HG03175 (cell line): Measurements from ENCODE around the gene EFTUD2.

Source experiments
- ATAC-seq: cut with Tn5 transposase; IDR thresholded peaks from one replicate; pipeline ENCODE4 v1.9.1; 2021; ENCODE audit warnings: mild to moderate bottlenecking, moderate library complexity; ENCODE audit not compliant: unreplicated experiment

EFTUD2 gene

DNA sequence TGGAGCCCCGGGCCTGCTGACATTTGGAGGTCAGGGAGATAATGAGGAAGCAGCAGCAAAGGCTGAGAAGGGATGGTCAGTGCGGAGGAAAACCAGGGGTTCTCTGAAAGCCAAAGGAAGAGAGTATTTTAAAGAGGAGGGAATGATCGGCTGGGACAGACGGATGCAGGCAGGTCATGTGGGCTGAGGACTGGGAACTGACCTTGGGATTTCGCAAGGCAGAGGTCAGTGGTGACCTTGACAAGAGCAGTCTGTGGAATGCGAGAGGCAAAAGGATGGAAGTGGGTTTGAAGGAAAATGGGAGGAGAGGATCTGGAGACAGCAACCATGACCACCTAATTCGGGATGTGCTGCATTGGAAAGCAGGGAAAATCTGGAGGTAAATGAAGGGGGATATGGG, 10.2 kb downstream of the EFTUD2 start:
- ATAC-seq, result no peak

DNA sequence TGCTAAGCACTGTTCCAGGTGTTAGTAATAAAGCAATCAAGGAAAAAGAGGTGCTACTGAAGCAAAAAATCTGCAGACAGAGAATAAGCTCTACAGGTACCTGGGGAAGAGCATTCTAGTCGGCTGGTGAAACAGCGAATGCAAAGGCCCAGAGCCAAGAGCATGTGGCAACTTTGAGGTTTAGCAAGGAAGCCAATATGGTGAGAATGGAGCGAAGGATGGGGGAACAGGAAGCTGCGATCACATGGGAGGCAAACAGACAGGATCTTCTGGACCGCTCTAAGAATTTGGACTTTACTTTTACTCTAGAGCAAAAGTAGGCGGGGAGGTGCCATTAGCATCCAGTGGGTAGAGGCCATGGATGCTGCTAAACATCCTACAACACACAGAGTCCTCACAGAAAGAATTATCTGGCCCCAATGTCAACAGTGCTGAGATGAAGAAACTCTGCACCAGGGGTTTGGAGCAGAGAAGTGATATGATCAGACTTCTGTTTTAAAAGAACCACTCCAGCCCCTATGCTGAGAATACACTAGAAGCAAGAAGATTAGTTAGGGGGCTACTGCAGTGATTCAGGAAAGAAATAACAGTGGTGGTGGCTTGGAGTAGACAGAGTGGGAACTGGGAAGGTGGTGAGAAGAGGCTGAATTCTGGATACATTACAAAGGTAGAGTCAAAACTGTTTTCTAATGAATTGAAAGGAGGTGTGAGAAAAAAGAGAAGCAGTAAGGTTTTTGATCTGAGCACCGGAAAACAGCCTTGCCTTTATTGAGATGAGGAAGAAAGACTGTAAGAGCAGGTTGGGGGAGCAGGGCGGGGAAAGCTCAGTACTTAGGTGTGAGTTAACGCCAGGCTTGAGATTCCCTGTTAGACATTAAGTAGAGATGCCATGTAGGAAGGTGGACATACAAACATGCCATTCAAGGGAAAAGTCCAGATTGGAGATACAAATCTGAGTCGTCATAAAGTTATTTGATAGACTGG, 11.0 kb downstream of the EFTUD2 start:
- no peak for ATAC-seq

DNA sequence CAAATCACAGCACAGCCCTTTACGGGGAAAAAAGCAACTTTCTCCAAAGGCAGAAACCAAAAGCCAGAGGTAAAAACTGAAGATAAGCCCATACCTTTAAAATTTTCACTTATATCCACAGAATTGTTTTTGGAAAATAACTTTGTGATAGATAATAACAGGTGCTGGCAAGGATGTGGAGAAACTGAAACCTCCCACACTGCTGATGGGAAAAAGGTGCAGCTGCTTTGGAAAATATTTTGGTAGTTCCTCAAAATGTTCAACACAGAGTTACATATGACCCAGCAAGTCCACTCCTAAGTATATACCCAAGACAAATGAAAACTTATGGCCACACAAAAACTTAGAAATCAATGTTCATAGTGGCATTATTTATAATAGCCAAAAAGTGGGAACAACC, 12.2 kb downstream of the EFTUD2 start:
- ATAC-seq, result no peak

DNA sequence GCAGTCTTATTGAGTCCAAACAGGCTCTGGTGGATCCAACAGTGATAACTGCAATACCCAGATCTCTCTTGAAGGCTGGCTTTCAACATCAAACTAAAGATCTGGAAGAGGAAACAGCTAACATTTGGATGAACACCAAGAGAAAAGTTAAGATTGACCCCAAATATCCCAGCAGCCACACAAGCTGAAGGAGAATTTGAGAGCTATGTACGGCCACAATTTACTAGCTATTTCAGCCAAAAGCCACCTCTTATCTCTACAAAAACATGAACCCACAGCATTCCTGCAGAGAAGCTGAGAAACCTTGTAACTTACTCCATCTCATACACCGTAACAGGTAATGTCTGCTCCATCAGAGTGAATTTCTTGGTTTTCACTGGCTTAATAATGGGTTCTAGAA, 14.3 kb downstream of the EFTUD2 start:
- no peak for ATAC-seq

DNA sequence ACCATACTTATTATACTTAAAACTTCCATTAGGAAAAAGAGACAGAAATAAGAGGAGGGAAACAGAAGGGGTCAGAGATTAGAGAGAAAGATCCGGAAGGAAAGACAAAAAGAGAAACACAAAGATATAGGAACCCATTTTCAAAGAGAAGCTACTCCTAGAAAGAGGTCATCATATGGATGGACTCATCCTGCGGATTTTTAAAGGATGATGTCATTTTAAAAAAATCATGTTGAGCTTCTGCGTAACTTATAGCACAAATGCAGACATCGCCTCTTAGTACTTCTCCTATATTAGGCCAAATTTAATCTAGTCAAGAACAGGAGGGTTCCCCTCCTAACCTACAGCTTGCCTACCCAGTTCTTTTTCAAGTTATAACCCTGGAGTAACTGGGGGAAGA, 18.1 kb downstream of the EFTUD2 start:
- no peak for ATAC-seq

DNA sequence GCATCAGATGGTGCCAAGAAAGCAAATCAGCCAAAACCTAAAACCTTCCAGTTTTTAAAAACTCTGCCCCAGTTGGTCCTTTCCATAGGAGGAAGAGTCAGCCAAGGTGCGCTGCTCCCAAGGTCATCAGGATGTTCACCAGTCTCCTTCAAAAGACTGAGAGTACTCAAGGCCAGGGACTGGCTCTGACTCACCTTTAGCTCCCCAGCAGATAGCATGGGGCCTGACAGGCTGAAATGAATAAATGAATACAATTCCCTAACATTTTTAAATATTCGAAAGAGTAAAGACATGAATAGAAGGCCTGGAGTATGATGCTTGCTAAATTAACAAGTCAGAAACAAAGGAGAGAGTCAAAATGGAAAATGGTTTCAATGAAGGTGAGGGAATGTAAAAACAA, 19.2 kb downstream of the EFTUD2 start:
- ATAC-seq, result no peak

DNA sequence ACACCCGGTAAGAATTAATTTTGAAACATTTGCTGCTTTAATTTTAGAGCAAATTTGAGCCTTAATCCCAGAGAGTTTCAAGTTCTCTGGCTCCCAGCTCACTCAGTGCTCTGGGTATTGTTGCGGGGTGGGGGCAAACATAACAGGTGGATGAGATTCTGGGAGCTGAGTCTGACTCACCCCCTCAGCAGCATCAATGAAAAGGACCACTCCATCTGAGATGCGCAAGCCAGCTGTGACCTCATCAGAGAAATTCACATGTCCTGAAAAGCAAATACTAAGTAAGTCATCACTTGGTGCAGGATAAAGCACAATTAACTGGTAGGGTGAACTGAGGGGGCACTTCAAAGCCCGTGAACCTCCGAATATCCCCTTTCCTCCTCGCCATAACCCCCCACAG, 19.9 kb downstream of the EFTUD2 start:
- no peak for ATAC-seq

DNA sequence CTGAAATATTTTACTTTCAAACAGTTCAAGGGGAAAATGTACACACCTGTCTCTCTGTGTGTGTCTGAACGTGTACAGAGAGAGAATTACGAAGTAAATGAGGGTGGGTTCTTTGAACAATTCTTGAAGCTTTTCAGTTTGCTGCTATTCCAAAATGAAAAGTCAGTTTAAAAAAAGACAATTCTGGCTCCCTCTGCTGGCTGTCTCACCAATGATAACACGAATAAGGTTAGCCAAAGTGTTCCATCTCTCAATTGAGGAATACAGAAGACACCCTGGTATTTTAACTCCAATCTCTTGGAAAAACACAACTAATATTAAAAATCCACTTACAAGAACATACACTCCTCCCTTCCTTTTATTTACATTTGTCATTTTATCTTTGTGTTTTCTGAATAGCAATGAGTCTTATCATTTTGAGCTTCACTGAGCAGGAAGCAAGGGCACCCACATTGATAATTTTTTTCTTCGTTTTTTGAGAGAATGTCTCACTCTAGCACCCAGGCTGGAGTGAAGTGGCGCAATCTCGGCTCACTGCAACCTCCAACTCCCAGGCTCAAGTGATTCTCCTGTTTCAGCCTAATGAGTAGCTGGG, 20.5 kb downstream of the EFTUD2 start:
- no peak for ATAC-seq

DNA sequence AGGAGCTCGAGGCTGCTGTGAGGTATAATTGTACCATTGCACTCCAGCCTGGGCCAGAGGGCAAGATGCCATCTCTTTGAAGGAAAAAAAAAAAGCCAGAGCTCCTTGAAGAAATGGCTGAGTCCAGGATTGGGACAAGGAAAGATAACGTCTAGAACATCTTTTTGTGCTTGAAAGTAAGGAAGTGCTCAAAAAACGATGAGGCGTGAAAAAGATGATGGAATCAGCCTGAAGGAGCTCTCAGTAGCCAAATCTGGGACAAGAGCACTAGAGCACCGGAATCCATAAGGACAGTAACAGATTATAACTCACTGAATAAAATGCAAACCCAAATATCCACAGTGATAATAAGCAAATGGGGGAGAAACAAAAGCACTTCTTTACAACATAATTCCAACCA, 22.1 kb downstream of the EFTUD2 start:
- no peak for ATAC-seq

DNA sequence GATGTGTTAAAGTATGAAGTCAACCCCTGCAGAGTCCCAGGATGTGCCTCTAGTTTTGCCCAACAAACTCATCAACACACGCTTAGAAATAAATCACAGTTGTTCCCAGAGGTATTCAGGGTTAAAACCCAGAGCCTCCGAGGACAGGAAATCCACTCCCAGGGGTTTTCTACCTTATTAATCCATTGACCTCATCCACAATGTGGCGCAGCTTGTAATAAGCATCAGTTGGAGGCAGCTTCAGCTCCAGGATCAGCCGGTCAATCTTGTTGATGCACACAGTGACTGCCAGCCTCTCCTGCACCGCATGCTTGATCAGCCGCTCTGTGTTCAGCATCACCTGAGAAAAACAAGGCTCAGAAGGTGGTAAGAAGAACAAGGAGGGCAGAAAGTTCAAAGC, 23.5 kb downstream of the EFTUD2 start:
- ATAC-seq, result no peak

DNA sequence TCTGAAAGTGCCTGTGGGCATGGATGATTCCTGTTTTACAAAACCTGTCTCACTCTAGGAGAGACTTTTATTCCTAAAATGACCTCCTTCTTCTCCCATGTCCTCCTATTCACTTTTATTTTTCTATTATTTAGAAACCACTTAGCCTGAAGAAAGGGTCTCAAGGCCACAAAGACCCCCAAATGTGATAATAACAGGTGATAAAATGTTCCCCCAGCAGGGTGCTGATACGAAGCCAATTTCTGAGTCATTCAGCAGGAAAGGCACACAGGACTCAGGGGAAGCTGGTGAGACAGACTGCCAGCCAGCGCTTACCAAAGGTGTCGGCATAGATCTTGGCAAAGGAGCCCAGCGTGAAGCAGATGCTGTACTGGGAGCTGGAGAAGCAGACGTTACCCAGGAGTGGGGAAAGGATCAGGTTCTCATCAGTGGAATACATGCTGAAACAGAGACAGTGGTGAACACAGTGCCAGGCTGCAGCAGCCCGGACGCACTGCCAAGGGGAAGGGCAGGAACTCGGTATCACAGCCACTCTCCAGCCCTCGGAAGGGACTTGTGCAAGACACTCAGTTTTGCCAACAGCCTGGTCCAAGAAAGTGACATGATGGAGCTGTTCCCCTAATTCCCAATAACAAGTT, 27.0 kb downstream of the EFTUD2 start:
- ATAC-seq, result no peak

DNA sequence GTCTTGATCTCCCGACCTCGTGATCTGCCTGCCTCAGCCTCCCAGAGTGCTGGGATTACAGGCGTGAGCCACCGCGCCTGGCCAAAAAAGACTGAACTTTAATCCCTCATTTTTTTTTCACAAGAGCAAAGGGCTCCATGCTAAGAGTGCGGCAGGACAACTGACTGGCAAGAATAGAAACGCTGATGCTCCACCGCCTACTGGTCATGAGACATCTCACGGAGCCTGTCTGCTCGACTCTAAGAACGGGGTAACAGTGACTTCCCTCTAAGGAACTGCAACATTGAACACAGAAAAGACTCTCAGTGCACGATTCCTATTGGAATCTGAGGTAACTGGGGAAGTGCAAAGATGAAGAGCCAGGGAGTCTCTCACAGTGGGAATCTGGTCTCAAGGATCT, 27.7 kb downstream of the EFTUD2 start:
- no peak for ATAC-seq

DNA sequence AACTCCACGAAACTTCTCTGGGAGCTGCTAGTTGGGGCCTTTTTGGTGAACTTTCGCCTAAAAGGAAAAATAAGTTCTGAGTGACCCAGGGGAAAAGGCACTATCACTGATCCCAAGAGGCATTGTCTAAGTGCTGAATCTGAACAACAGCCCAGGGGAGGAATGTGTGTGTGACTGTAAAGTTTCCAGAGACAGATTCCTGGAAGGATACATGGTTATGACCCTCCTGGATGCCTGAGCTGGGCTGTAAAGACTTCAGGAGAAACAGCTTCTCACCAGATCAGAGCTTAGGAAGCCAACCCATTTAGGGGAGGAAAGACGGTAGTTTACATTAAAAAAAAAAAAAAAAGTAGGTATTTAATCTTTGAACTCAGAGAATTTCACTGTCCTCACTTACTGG, 31.4 kb downstream of the EFTUD2 start:
- ATAC-seq, result no peak

DNA sequence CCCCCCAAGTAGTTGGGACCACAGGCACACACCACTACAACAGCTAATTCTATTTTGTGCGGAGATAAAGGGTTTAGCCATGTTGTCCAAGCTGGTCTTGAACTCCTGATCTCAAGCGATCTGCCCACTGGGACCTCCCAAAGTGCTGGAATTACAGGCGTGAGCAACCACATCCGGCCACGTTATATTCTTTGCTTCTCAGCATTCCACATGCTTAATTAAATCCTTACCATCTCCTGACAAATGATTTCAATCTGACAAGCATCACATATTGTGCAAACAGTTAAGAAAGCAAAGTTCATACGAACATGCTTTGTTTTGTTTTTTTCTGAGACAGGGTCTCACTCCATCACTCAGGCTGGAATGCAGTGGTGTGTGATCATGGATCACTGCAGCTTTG, 33.3 kb downstream of the EFTUD2 start:
- ATAC-seq, result no peak

DNA sequence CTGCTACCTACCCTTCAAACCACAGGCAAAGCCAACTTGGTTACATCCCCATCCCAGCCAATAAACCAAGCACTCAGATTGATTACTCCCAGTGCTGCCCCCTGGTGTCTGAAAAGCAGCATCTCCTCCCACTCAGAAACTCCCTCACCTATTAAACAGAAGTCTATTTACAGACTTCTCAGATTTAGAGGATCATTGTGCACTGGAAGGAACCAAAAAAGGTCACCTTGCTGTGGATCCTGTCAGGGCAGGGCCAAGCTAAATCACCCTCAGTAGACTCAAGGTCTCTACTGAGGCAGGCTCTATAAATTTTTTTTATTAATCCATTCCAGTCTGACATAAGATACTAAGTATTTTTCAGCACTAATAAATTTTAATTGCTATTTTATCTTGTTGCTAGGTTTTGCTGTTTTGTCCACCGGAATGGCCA, 34.0 kb downstream of the EFTUD2 start:
- no peak for ATAC-seq

DNA sequence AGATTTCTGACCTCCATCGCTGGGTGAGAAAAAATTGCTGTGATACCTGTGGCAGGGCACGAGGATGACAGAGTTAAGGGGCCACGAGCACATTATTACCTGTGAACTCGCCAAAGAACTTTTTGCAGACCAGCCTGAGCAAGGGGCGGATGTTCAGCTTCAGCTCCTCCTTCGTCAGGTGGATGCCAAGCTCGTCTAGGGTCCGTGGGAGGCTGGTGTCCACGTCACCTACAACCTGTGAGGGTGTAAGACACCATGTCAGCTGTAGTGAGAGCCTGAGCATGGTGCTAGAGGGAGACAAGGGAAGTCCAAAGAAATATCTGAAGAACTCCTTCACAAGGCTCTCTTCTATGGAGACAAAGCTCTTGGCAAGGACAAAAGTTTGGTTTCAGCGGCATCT, 34.4 kb downstream of the EFTUD2 start:
- ATAC-seq, result no peak

DNA sequence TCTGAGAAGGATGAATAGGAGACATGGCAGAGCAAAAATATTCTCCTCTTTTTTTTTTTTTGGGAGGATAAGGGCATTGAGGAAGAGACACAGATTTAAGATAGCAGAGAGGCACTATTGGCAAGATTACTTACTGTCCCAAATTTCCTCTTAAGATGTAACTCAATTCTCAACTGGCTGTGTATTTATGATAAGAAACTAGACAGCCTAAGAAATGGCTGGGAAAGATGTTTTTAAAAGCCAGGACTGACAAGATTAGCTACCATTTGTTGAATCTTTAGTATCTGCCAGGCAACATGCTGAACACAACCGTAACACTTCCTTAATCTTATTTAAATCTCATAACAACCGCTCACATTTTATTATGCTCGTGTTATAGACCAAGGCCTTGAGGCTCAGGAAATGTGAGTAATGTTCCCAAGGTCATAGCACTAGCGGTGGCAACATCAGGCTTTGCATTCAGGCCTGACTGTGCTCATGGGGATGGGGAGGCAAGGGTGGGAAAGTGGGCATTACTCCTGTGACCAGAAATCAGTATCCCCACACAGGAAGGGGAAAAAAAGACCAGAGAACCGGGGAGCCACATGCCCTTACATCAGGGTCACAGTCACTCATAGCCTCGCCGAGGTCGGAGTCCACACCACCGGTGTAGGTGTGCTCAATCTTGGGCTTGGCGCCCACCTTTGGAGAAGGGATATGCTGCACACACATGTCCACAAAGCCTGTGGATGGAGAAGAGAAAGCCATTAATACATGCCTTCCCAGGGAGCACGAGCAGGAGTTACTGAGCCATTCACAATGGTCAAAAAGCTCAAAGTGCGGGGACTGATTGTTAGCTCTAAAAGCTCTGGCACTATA, 36.0 kb downstream of the EFTUD2 start:
- no peak for ATAC-seq

DNA sequence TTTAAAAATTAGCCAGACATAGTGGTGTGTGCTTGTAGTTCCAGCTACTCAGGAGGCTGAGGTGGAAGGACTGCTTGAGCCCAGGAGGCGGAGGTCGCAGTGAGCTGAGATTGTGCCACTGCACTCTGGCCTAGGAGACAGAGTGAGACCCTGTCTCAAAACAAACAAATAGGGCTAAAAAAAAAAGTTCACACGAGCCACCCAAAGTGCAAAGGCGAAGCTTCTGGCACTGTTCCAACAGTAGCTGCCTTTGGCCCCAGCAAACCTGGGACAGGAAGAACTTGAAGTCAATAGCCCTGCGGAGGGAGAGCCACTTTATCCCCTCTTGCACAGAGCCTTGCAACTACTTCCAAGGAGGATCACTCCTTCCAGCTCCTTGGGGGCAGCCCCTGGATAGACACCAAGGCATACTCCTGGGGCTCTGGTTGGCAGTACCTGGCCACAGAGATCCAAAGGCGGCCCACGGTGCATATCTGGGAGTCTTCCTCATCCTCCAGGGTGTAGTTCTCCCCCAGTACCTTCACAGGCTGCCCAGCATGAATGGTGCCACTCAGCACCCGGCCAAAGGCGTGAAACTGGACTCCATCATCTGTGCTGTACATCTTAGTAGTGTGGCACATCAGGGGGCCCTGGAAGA, 36.8 kb downstream of the EFTUD2 start:
- ATAC-seq, result no peak

DNA sequence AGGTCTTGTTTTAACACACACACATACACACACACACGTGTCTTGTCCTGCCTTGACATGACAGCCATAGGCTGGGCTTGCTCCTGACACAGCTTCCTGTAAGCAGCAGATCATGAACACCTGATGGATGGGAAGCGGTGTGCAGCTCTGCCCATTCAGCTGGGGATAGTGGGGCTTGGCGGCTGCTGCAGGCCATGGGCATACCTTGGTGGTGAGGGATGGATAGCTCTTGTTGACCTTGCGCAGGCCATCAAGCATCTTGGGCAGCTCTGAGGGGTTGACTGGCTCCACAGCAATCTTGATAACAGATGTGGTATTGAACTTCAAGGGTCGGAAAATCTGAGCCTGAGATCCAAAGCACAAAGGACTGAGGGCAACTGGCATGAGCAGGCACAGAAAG, 39.5 kb downstream of the EFTUD2 start:
- ATAC-seq, result no peak

DNA sequence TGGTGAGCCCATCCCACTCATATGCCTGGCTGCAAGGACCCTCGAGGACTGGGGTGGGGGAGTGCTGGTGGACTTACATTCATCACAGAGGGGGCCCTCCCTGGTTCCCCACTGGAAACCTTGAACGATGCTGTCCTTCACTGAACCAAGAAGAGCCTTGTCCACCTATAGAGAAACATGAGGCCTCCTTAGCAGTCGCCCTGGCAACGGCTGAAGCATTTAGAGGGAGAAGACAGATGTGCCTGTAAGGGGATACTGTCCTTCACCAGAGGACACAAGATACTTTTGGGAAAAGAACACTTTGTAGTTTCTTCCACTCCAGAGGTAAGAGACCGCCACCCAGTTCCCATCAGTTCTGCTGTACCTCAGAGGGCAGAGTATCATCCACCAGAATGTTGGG, 45.1 kb downstream of the EFTUD2 start:
- ATAC-seq, result no peak

DNA sequence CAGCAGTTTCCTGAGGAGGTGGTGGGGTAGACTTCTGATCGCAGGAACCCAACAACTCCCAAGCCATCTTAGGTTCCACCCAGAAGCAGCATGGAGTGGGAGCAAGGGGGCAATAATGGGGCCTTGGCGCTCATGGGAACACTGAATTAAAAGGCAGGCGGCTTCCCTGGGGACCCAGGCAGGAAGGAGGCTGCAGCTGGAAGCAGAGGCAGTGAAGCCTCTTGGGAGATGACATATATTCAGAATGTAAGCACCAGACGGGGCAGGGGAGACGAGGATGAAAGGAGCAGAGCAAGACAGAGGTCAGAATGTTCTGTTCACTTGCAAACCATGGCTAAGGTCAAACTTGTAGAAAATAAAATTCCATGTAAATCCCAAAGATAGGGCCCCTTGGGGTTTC, 48.6 kb downstream of the EFTUD2 start:
- no peak for ATAC-seq
